GM21576 (cell line): ENCODE measurements around the gene IRGC.
A peak's percentile ranks its signal among the peaks of the same experiment; 100 is the strongest.
"Not testable (repeated sequence)": the region's sequence is repeated elsewhere in the genome, so short reads cannot be mapped to it uniquely, and the experiment has no call there.

ENCODE experiments used
- ATAC-seq: cut with Tn5 transposase; IDR thresholded peaks from one replicate; pipeline ENCODE4 v1.9.1; 2021; ENCODE audit warnings: mild to moderate bottlenecking, moderate library complexity; ENCODE audit not compliant: unreplicated experiment

IRGC gene, protein sequence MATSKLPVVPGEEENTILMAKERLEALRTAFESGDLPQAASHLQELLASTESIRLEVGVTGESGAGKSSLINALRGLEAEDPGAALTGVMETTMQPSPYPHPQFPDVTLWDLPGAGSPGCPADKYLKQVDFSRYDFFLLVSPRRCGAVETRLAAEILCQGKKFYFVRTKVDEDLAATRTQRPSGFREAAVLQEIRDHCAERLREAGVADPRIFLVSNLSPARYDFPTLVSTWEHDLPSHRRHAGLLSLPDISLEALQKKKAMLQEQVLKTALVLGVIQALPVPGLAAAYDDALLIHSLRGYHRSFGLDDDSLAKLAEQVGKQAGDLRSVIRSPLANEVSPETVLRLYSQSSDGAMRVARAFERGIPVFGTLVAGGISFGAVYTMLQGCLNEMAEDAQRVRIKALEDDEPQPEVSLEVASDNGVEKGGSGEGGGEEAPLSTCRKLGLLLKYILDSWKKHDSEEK

DNA sequence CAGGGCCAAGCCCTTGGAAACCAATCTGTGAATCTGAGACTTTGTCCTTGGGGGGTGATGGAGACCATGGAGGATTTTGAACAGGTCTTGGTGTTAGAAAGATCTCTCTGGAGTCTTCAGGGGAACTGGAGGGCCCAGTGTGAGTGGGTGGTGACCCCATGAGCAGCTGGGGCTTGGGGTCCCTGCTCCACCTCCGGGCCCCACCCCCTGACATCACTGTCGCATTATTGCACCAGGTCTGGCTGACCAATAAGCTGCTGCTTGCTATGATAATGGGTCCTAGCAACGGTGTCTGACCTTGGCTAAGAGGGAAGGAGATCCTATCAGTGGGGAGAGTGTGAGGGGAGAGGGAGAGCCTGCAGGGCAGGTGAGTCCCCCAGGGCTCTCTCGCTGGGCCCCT is at the start of gene IRGC:
Gene IRGC (plus strand): TSS at position 301 of the 400 bp plus-strand sequence. CDS start 2,483 bp downstream, outside the sequence.
- no peak for ATAC-seq

DNA sequence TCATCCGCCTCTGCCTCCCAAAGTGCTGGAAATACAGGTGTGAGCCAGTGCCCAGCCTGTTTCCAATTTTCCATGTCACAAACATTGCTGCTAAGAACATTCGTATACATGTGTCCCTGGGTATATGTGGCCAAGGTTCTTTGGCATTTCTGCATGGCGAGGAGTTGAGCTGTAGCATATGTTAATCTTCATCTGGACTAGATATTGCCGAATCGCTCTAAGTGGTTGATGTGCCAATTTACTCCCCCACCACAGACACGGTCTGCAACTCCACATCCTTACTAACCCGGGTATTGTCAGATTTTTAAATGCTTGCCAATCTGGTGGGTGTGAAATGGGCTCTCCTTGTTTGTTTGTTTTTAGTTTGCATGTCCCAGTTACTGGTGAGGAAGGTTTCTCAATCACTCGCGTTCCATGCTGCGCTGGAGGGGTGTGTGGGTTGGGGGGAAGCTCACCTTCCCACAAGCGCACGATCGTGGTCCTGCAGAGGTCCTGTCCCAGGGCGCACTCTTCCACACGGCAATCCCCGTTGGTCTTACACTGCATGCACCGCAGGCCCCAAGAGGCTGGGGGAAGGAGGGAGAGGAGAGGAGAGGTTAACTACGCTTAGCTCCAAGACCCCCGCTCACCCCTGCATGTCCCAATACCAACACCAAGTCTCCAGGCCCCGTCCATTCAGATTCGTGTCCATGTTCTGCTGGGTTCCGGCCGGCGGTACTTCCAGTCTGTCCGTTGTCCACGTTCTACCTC is 48.6 kb upstream of the IRGC start:
- ATAC-seq = no peak

DNA sequence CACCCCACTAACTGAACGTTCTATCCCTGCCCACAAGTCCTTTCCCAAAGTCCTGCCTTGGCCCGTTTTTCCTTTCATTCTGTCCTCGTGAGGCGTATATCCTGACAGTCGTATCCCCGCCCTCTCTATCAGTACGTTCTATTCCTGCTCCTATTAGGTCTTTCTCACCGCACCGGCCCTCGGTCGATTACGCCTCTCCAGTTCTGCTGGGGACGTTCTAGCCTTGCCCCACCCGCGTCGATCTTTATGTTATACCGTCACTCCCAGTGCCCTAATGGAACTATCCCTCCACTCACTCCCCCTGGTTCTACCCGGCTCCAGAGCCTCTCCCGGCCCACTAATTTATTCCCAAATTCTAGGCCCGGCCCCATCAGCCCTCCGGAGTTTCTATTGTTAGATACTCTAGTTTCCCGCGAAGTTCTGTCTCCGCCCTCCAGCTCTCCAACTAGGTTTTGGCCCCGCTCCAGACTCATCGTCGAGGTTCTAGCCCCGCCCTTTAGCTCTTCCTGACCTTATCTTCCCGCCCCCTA is 47.9 kb upstream of the IRGC start:
- no peak for ATAC-seq

DNA sequence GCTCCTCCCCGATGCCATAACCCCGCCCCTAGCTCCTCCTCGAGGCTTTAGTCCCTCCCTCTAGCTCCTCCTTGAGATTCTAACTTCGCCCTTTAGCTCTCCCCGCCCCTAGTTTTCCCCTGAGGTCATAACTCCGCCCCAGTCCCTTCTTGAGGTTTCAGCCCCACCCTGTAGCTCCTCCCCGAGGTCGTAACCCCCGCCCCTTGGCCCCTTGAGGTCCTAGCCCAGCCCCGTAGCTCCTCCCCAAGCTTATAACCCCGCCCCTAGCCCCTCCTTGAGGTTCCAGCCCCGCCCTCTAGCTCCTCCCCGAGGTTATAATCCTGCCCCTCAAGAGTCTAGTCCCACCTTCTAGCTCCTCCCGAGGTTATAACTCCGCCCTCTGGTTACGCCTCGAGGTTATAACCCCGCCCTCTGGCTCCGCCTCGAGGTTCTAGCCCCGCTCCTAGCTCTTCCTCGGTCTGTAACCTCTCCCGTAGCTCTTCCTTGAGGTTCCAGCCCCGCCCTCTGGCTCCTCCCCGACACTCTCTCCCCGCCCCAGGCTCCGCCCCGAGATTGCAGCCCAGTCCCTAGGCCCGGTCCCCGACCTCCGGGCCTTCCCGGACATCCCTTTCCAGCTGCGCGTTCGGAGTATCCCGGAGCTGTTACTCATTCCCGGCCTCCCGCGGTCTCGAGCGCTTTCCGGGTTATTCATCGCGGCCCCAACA is 47.3 kb upstream of the IRGC start:
- ATAC-seq = peak; percentile 76

DNA sequence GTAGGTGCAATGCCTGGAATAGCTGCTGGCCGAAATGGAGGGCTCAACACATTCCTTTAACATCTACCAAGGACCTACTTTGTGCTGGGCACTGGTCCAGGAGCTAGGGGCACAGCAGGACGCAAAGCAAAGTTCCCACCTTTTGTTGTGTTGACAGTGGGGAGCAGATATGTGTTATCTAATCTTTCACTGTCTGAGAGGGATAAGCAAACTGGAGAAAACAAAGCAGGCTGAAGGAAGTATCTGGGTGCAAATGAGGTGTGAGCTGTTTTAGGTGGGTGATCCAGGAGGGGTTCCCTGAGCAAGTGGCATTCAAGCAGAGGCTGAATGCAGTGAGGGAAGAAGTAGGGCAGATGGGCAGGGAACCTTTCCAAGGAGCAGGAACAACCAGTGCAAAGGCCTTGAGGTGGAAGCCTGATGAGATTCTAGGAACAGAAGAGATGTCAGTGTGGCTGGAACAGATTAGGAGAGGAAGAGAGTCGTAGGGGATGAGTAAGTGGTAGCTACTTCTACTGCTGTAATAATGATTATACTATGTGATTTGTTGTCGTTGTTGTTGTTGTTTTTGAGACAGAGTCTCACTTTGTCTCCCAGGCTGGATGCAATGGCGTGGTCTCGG is 43.7 kb upstream of the IRGC start:
- ATAC-seq = no peak

DNA sequence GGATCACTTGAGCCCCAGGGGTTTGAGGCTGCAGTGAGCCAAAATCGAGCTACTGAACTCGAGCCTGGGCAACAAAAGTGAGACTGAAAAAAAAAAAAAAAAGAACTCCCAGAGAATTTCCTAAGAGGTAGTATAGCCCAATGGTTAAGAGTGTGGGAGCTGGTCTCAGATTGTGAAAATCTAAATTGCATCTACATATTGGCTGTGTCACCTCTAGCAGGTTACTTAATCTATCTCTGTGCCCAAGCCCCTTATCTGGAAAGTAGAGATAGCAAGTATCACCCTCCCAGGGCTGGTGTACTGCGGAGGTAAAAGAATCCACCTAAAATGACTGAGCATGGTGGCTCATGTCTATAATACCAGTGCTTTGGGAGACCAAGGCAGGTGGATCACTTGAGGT is 42.2 kb upstream of the IRGC start:
- no peak for ATAC-seq

DNA sequence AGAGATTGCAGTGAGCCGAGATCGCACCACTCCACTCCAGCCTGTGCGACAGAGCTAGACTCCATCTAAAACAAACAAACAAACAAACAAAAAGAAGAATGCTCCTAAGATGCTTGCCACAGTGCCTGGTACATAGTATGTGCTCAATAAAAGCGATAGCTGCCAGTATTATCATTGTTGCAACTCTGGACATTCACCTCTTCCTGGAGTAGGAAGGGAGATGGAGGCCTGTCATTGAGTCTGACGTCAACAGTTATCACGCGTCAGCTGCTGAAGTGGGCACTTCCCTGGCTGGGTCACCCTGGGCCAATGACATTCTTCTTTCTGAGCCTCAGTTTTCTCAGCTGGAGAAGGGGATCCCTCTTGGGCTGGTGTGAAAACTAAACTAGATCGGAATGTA is 41.7 kb upstream of the IRGC start:
- ATAC-seq = no peak

DNA sequence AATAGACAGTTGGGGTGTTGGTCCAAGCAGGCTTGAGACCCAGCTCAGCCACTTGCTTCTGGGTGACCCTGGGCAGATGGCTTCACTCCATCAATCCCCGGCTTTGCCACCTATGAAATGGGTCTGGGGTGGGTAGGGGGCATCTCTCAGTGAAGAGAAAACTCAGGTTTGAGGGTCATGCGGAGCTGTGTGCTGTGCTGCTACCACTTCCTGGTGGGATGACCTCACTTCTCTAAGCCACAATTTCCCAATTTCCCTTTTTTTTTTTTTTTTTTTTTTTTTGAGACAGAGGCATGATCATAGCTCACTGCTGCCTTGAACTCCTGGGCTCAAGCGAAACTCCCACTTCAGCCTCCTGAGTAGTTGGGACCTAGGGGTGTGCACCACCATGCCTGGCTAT is 41.3 kb upstream of the IRGC start:
- ATAC-seq = no peak

DNA sequence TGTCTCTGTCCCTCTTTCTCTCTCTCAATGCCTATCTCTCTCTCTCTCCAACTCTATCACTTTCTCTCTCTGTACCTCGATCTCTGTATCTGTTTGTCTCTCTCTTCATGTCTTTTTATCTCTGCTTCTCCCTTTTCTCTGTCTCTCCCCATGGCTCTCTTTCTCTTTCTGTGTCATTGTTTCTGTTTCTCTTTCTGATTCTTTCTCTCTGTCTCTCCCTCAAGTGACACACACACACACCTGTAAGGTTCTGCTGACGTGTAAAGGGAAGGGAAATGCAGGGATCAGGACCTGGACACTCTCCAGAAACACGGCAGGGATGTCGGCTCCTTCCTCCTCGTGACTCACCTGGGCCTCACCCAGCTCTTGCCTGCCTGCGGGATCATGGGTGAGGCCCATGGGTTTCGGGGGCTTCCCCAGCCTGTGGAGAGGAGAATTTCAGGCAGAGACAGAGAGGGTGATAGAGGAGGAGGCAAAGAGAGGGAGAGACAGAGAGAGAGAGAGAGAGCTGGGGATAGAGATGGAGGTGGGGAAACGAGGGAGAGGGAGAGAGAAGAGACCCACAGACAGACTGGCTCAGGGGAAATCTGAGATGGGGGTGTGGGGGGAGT is 40.5 kb upstream of the IRGC start:
- no peak for ATAC-seq

DNA sequence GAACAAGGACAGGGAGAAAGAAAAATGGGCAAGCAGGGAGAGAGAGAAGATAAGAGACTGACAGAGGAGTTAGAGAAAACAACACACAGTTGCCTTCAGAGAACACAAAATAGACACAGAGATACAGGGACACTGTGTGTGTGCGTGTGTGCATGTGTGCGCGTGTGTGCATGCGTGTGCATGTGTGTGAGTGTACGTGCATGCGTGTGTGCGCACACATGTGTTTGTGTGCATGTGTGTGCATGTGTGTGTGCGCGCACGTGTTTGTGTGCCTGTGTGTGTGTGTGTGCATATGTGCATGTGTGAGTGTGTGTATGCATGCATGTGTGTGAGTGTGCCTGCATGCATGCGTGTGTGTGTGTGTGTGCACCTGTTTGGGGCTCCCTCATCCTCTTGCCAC is 40.0 kb upstream of the IRGC start:
- no peak for ATAC-seq

DNA sequence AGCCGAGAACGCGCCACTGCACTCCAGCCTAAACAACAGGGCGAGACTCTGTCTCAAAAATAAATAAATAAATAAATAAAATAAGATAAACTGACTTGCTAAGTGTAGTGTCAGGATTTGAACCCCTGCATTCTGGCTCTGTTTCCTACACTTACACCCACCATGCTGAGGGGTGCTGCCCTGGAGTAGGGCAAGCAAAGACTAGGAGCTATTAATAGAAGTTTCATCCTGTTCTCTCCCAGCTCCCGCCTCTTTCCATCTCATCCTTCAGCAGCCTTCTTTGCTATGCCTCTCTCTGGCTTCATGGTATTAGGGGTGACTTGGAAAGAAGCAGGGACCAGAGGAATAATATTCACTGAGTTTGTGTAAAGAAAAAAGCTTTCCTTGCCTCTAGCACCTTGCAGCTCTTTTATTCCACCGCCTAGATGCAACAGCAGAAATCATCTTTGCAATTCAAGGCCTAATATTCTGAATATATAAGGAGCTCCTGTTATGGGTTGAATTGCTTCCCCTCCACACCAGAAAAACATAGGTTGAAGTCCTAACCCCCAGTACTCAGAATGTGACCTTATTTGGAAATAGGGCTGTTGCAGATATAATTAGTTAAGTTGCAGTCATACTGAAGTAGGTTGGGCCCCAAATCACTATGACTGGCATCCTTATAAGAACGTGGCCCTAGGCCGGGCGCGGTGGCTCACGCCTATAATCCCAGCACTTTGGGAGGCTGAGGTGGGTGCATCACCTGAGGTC is 37.2 kb upstream of the IRGC start:
- ATAC-seq = no peak

DNA sequence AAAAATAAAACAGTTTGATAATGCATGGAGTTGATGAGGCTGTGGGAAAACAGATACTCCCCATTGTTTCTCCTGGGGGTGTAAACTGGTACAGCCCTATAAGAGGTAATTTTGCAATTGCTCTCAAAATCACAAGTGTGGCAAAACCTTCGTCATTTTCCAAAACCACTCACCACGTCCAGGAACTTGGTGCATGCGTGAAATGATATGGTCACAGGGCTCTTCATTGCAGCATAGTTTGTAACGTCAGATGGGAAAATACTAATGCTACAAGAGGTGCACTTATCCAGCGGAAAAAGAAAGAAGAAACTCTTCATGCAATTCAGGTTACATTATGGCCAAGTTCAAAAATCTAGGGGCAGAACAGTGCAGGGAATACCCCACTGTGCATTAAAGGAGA is 34.1 kb upstream of the IRGC start:
- ATAC-seq = no peak

DNA sequence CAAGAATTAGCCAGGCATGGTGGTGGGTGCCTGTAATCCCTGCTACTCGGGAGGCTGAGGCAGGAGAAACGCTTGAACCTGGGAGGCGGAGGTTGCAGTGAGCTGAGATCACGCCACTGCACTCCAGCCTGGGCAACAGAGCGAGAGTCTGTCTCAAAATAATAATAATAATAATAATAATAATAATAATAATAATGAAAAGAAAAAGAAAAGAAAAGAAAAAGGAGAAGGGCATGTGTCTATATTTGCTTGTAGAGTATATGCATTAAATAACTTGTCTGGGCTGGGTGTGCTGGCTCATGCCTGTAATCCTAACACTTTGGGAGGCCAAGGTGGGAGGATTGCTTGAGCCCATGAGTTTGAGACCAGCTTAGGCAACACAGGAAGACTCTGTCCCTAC is 33.6 kb upstream of the IRGC start:
- not testable (repeated sequence) for ATAC-seq

DNA sequence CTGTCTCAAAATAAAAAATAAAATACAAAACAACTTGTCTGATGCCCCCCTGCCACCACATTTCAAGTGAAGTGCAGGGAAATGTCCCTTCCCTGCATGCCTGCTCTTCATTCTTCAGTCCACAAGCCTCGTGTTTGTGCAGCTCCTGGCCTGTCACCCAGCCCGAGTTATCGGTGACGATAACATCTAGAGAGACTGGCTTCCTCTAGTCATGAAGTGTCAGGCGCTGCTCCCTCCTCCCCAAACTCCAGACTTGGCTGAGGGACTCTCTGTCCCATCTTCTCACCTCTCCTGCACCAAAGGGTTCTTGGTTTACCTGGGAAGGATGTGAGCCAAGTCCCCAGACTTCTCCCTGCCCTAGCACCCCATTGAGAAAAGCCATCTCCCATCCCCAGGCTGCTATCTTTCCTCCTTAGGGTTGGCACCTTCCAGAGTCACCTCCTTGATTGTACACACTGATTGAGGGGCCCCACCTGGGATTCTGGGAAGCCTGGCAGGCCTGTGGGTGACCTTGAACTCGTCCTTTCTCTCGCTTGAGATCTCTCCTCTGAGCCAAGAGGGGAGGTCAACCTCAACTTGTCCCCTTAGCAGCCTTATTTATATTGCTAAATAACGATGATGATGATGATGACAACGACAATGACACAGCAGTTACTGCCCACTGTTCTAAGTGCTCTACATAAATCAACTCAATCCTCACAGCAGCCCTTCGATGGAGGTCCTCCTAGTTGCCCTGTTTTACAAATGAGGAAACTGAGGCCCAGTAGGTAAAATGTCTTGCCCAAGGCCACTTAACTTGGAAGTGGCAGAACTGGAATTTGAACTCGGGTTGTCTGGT is 32.8 kb upstream of the IRGC start:
- no peak for ATAC-seq

DNA sequence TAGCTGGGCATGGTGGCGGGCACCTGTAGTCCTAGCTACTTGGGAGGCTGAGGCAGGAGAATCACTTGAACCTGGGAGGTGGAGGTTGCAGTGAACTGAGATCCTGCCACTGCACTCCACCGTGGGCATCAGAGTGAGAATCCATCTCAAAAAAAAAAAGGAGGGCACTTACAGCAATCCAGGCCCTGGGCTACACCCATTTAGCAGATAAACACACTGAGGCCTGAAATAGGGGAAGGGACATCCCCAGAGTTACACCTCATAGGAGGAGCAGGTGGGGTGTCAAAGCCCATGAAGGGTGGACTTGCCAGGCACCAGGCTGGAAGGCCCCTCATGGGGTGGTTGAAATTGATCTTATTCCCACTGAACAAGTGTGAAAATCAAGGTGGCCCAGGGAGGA is 32.0 kb upstream of the IRGC start:
- ATAC-seq = no peak

DNA sequence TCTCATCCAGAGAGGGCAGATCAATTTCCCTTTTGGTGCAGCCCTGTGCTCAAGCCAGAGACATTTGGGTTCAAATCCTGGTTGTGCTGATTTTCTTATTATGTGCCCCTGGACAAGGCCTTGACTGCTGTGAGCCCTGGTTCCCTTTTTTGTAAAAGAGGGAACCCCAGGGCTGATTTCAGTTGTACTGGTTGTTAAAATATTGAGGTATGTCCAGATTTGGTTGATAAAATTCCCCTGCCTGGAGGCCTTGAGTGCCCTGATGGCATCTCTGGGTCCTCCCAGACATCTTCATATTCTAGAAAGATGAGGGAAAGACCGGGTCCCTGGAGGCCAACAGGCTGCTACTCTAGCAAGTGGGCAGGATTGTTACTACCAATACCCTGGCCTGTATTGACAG is 31.6 kb upstream of the IRGC start:
- no peak for ATAC-seq

DNA sequence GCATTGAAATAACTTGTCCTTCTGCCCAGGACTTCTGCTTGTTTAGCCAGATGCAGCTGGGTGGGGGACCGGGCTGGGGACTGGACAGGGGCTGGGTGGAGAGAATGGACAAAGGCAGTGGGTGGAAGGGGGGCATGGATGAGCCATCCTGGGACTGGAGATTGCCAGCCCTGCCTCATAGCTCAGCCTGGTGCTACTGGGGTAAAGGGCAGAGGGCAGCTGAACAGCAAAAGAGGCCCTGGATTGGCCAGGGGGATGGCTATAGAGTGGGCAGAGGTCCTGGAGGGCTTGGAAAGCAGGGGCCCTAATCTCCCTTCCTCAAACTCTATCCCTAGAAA is 28.2 kb upstream of the IRGC start:
- ATAC-seq = no peak

DNA sequence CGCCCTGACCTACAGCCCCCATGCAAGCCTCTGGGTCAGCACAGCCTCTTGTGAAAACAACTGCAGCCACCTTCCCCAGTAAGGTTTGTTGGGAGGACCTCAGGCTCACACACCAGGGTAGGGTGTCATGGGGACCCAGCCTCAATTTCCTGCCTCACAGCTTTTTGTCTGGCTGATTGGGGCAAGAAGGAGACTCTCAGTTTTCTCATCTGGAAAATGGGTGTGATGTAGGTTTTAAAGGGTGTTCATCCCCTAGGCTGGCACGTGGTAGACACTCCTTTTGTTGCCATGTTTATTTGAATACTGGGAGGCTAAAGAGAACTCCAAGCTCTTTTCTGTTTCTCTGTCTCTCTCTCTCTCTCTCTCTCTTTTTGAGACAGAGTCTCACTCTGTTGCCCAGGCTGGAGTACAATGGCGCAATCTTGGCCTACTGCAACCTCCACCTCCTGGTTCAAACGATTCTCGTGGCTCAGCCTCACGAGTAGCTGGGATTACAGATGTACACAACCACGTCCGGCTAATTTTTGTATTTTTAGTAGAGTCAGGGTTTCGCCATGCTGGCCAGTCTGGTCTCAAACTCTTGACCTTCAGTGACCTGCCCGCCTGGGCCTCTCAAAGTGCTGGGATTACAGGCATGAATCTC is 27.7 kb upstream of the IRGC start:
- ATAC-seq = no peak

DNA sequence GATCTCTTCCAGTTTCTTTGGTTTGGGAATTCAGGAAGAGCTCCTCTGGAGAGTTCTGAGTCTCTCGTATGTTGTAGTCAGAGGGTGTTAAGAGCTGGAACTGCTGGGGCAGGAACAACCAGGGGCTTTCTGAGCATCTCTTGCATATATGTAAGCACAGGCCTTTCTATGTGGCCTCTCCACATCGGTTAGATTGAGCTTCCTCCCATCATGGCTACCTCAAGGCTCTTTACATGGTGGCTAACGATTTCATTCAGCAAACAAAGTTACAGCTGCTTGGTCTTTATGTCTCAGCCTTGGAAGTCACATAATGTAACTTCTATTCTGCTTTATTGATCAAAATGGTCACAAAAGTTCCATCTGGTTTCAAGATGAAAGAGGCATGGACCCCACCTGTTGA is 25.4 kb upstream of the IRGC start:
- ATAC-seq = no peak
